ENCODE results near the gene KCTD10. TPM values are rescaled to one million over a fixed set of nuclear protein-coding genes. Genes with fewer than 3 reads are reported as not detected.

Gene KCTD10
- total RNA-seq, 1 experiment from 2014 or later: 55.2 TPM

GRCh38 chr12:109513977-109514376, 36.9 kb upstream of the KCTD10 start:
- BruUV-seq (replicated peaks): no TSS peak
- in situ Hi-C loops (cut with HindIII; ENCODE audit: low pct_unique_long_range_greater_than_20kb, low sequenced_read_pairs): no loop called here
- intact Hi-C loops (cut with micrococcal nuclease; ENCODE audit: unreplicated experiment): no loop called here
- ATAC-seq (no peak), DNase-seq (ENCODE audit: low read depth, low spot score) (no peak)
- H3K9me3 ChIP-seq (ENCODE audit: control insufficient read depth, insufficient read depth, low read depth, low read length): no peaks in the 10 kb centered on the region
- CTCF ChIA-PET: no interaction called here
- H3K27me3 ChIP-seq (ENCODE audit: control insufficient read depth, insufficient read depth, low read length): no peaks in the 10 kb centered on the region
- POLR2A ChIA-PET: no interaction called here
- no peak overlapping the region for H3K4me3 ChIP-seq (ENCODE audit: low read depth in 2 of 2, low read length in 2 of 2)
- no peak overlapping the region for H3K27ac ChIP-seq (ENCODE audit: low read length)
- TF ChIP-seq SIN3A (IDR thresholded peaks at IDR 0.05; ENCODE audit: borderline replicate concordance, insufficient read depth, low read depth, low read length) (no peak), CTCF (IDR thresholded peaks at IDR 0.05) (no peak), REST (IDR thresholded peaks at IDR 0.05; ENCODE audit: insufficient read depth in 1 of 2, low read depth in 2 of 2, low read length in 1 of 2) (no peak), POLR2AphosphoS5 (IDR thresholded peaks at IDR 0.05; ENCODE audit: low read depth, low read length) (no peak), TCF7L2 (IDR thresholded peaks at IDR 0.05; ENCODE audit: low read depth, low read length) (no peak)
- peaks cover 2% of the 10 kb centered on the region; the same call in 1 of the 2 replicates for H3K36me3 ChIP-seq (ENCODE audit: control insufficient read depth, insufficient read depth, low read length)
- no peaks in the 10 kb centered on the region for H3K4me1 ChIP-seq (ENCODE audit: control insufficient read depth, insufficient read depth, low read length)

- BruUV-seq (replicated peaks): no TSS peak
- H3K36me3 ChIP-seq (ENCODE audit: control insufficient read depth, insufficient read depth, low read length): peaks cover 2% of the 10 kb centered on the region; the same call in 1 of the 2 replicates
- POLR2A ChIA-PET: no interaction called here
Observed at GRCh38 chr12:109513051-109513450, 36.0 kb upstream of the KCTD10 start.

More at GRCh38 chr12:109513051-109513450, 36.0 kb upstream of the KCTD10 start:
- no peak for ATAC-seq
- intact Hi-C loops (cut with micrococcal nuclease; ENCODE audit: unreplicated experiment) (no loop called here), in situ Hi-C loops (cut with HindIII; ENCODE audit: low pct_unique_long_range_greater_than_20kb, low sequenced_read_pairs) (no loop called here)
- no peak for DNase-seq (ENCODE audit: low read depth, low spot score)
- Histone ChIP-seq H3K4me1 (ENCODE audit: control insufficient read depth, insufficient read depth, low read length) (no peaks in the 10 kb centered on the region), H3K9me3 (ENCODE audit: control insufficient read depth, insufficient read depth, low read depth, low read length) (no peaks in the 10 kb centered on the region), H3K4me3 (ENCODE audit: low read depth in 2 of 2, low read length in 2 of 2) (no peak overlapping the region), H3K27ac (ENCODE audit: low read length) (no peak overlapping the region), H3K27me3 (ENCODE audit: control insufficient read depth, insufficient read depth, low read length) (no peaks in the 10 kb centered on the region)
- TF ChIP-seq SIN3A (IDR thresholded peaks at IDR 0.05; ENCODE audit: borderline replicate concordance, insufficient read depth, low read depth, low read length): no peak
- no peak for TF ChIP-seq POLR2AphosphoS5 (IDR thresholded peaks at IDR 0.05; ENCODE audit: low read depth, low read length)
- TF ChIP-seq CTCF (IDR thresholded peaks at IDR 0.05): no peak
- no peak for TF ChIP-seq TCF7L2 (IDR thresholded peaks at IDR 0.05; ENCODE audit: low read depth, low read length)
- TF ChIP-seq REST (IDR thresholded peaks at IDR 0.05; ENCODE audit: insufficient read depth in 1 of 2, low read depth in 2 of 2, low read length in 1 of 2): no peak
- CTCF ChIA-PET: no interaction called here

All from Panc1 (cell line).